Ovary (tissue), 9 donors: Measurements from ENCODE around the gene CEP162. TPM values are rescaled to one million over a fixed set of nuclear protein-coding genes. Genes with fewer than 3 reads are reported as not detected.
"Not testable (repeated sequence)": the region's sequence is repeated elsewhere in the genome, so short reads cannot be mapped to it uniquely, and the experiment has no call there.

Source experiments
- DNase-seq, 5 donors: peaks; one replicate each; pipeline ENCODE4 v3.0.0-alpha.2; 2019 to 2020
- H3K27ac ChIP-seq, 2 donors: fragments of 200-600 bp; one replicate each; pipeline versions ENCODE4 v1.5.1 to v1.8.0; 2019 to 2022
- H3K27me3 ChIP-seq: fragments of 200-600 bp; one replicate; pipeline ENCODE4 v1.8.0; 2022
- H3K36me3 ChIP-seq: fragments of 200-600 bp; sonication (generic); one replicate; pipeline ENCODE4 v1.5.1; 2019
- H3K4me1 ChIP-seq: one replicate; pipeline ENCODE4 v1.8.1; 2013; ENCODE audit warnings: mild to moderate bottlenecking, moderate library complexity; ENCODE audit not compliant: insufficient read depth
- H3K4me3 ChIP-seq: fragments of 200-600 bp; sonication (generic); one replicate; pipeline ENCODE4 v1.5.1; 2017
- H3K9me3 ChIP-seq, 2 donors: fragments of 200-600 bp in 1 of 2; sonication (generic) in 1 of 2; one replicate each; pipeline versions ENCODE4 v1.5.1 to v1.8.1; 2013 to 2019; ENCODE audit warnings: mild to moderate bottlenecking in 1 of 2, moderate library complexity in 1 of 2
- EP300 ChIP-seq: sonication (generic); formaldehyde crosslinking; IDR thresholded peaks from one replicate; pipeline ENCODE4 v1.6.1; 2017; ENCODE audit warnings: antibody characterized with exemption
- POLR2A ChIP-seq: fragments of 450-650 bp; IDR thresholded peaks from one replicate; pipeline ENCODE4 v1.6.1; 2017; ENCODE audit warnings: antibody characterized with exemption, mild to moderate bottlenecking, moderate library complexity
- WGBS, 3 donors: extraction: QIAGEN DNeasy Blood & Tissue Kit in 1 of 3; methylation state at CpG; one replicate each; pipeline versions ENCODE4 v1.1.5 to v1.1.7; 2013 to 2017; 5-methylcytosine and 5-hydroxymethylcytosine counted together
- intact Hi-C, 4 donors: fragments of 100-400 bp; cut with DNase I; formaldehyde crosslinking; loops; one replicate each; pipeline versions ENCODE4 v1.11.0 to v1.15.1; 2022 to 2023
- polyA plus RNA-seq, 2 donors: library from polyadenylated mRNA; stranded (reverse); fragments of 200-250 nt in 1 of 2; fragments of 350-450 nt in 1 of 2; fragmentation: Illumina TruSeq in 1 of 2; extraction: RNeasy Lipid Tissue Mini Kit (QIAGEN cat#74804) in 1 of 2; gene quantifications; one replicate each; pipeline ENCODE4 v1.2.3, GENCODE V29; 2013 to 2014
- total RNA-seq, 7 donors: library from RNA; depleted of rRNA in 2 of 7; stranded (reverse); fragments of >200 nt in 2 of 7; fragmentation: NEBNext Ultra II Directional in 3 of 7; extraction: Animal tissue kit (Norgen Biotek cat#: 25700) in 3 of 7; gene quantifications; one replicate each; pipeline versions ENCODE4 v1.1.0 to v1.2.4, GENCODE V29; 2016 to 2023
- TF ChIP-seq, protein P1 (sequence below), 3 donors: fragments of 450-650 bp in 2 of 3; fragments of 200-600 bp in 1 of 3; IDR thresholded peaks; one replicate each; pipeline versions ENCODE4 v1.5.1 to v1.8.0; 2016 to 2022; ENCODE audit warnings: antibody characterized with exemption in 3 of 3, mild to moderate bottlenecking in 1 of 3
- donor health status: DM: no; HTN: no; CAD: no; lungs with moderate emphysema.
- donor health status: DM: no; HTN: no; CAD: no.
- donor health status: Bipolar disorder and iron deficiency.
- donor health status: DM: yes; HTN: yes; CAD: no.
- donor health status: DM: no; HTN: no; CAD: no.
- donor health status: DM: yes; HTN: yes; CAD: no.

CEP162 gene
- total and polyA plus RNA-seq, 9 donors: 5.3 to 16.8 (median 9.7) TPM

DNA sequence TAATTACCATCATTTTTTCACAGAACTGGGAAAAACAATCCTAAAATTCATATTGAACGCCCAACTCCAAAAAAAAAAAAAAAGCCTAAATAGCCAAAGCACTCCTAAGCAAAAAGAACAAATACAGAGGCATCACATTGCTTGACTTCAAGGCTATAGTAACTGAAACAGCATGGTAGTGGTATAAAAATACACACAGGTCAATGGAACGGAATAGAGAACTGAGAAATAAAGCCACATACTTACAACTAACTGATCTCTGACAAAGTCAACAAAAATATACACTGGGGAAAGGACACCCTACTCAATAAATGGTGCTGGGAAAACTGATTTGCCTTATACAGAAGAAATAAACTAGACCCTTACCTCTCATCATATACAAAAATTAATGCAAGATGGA, 104.3 kb downstream of the CEP162 start:
- intact Hi-C loops: no loop called here
- TF ChIP-seq EP300: no peak
- TF ChIP-seq POLR2A: no peak
- TF ChIP-seq, protein P1, sequence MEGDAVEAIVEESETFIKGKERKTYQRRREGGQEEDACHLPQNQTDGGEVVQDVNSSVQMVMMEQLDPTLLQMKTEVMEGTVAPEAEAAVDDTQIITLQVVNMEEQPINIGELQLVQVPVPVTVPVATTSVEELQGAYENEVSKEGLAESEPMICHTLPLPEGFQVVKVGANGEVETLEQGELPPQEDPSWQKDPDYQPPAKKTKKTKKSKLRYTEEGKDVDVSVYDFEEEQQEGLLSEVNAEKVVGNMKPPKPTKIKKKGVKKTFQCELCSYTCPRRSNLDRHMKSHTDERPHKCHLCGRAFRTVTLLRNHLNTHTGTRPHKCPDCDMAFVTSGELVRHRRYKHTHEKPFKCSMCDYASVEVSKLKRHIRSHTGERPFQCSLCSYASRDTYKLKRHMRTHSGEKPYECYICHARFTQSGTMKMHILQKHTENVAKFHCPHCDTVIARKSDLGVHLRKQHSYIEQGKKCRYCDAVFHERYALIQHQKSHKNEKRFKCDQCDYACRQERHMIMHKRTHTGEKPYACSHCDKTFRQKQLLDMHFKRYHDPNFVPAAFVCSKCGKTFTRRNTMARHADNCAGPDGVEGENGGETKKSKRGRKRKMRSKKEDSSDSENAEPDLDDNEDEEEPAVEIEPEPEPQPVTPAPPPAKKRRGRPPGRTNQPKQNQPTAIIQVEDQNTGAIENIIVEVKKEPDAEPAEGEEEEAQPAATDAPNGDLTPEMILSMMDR (IDR thresholded peaks at IDR 0.05): no peak
- Histone ChIP-seq H3K9me3 (no peaks in the 10 kb centered on the region), H3K27ac (no peak overlapping the region), H3K4me1 (no peaks in the 10 kb centered on the region), H3K4me3 (no peak overlapping the region), H3K36me3 (no peaks in the 10 kb centered on the region), H3K27me3 (no peaks in the 10 kb centered on the region)
- DNase-seq: no peak
- WGBS, 3 donors: 95 to 97% (median 96%) methylated on average over 2 of the region's 2 CpGs

DNA sequence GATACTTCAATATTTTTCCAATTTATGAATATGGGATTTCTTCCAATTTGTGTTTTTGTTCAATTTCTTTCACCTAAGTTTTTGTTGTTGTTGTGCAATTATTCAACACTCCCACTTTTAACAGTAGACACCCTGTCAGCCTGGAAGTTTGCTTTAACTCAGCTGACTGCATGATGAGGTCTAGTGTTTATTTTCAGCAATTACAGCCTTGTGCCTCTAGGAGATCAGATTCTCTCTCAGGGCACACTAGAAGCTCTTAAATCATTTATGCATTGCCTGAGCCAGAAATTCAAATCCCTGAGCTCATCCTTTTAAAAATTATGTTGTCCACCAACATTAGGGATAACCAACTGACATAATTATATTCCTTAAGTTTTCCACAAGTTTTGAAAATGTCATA, 108.2 kb downstream of the CEP162 start:
- intact Hi-C loops: no loop called here
- no peaks in the 10 kb centered on the region for H3K4me1 ChIP-seq
- no peaks in the 10 kb centered on the region for H3K27me3 ChIP-seq
- H3K27ac ChIP-seq: no peak overlapping the region
- no peak for DNase-seq
- no peaks in the 10 kb centered on the region for H3K36me3 ChIP-seq
- TF ChIP-seq, protein P1 (IDR thresholded peaks at IDR 0.05): no peak
- TF ChIP-seq EP300 (no peak), POLR2A (no peak)
- no peak overlapping the region for H3K4me3 ChIP-seq
- no peaks in the 10 kb centered on the region for H3K9me3 ChIP-seq

DNA sequence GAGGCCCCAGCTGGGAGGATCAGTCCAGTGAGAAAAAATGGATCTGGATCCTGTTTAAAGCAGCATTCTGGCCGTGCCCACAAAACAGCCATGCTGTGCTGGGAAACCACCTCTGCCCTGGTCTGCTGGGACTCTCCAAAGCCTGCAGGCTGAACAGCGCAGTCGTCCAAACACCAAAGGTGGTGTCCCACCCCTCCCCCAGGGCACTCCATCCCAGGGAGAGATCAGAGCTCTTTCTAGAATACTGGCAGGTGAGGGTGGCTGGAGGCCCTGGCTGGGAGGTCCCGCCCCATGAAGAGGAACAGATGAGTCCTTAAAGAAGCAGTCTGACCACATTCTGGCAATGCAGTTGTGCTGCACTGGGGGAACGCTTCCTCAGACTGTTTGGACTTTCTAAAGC, 109.3 kb downstream of the CEP162 start:
- no peaks in the 10 kb centered on the region for H3K27me3 ChIP-seq
- TF ChIP-seq POLR2A: no peak
- TF ChIP-seq, protein P1 (IDR thresholded peaks at IDR 0.05): no peak
- no peak for TF ChIP-seq EP300
- no peak overlapping the region for H3K27ac ChIP-seq
- H3K9me3 ChIP-seq: no peaks in the 10 kb centered on the region
- H3K36me3 ChIP-seq: no peaks in the 10 kb centered on the region
- 80 to 82% (median 81%) methylated on average over 5 of the region's 5 CpGs for WGBS, 3 donors
- no peak for DNase-seq
- H3K4me3 ChIP-seq: no peak overlapping the region
- H3K4me1 ChIP-seq: no peaks in the 10 kb centered on the region
- intact Hi-C loops: no loop called here

DNA sequence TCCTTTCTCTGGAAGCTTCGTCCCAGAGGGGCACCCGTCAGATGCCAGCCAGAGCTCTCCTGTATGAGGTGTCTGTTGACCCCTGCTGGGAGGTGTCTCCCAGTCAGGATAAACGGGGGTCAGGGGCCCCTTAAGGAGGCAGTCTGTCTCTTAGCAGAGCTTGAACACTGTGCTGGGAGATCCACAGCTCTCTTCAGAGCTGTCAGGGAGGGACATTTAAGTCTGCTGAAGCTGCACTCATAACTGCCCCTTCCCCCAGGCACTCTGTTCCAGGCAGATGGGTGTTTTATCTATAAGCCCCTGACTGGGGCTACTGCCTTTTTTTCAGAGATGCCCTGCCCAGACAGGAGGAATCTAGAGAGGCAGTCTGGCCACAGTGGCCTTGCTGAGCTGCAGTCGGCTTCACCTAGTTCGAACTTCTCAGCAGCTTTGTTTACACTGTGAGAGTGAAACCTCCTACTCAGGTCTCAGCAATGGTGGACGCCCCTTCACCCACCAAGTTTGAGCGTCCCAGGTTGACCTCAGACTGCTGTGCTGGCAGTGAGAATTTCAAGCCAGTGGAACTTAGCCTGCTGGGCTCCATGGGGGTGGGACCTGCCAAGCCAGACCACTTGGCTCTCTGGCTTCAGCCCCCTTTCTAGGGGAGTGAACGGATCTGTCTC, 112.4 kb downstream of the CEP162 start:
- H3K36me3 ChIP-seq, DNase-seq, H3K4me3 ChIP-seq, H3K9me3 ChIP-seq, H3K27ac ChIP-seq, H3K4me1 ChIP-seq, H3K27me3 ChIP-seq, intact Hi-C loops: not testable (repeated sequence)
- 72 to 79% (median 78%) methylated on average over 8 of the region's 8 CpGs for WGBS, 3 donors

DNA sequence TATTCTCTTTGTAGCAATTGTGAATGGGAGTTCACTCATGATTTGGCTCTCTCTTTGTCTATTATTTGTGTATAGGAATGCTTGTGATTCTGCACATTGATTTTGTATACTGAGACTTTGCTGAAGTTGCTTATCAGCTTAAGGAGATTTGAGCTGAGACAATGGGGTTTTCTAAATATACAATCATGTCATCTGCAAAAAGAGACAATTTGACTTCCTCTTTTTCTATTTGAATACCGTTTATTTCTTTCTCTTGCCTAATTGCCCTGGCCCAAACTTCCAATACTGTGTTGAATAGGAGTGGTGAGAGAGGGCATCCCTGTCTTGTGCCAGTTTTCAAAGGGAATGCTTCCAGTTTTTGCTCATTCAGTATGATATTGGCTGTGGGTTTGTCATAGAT, 116.1 kb downstream of the CEP162 start:
- H3K27ac ChIP-seq, DNase-seq, H3K4me1 ChIP-seq, H3K4me3 ChIP-seq, intact Hi-C loops, H3K9me3 ChIP-seq, H3K36me3 ChIP-seq, H3K27me3 ChIP-seq: not testable (repeated sequence)
- WGBS, 3 donors: 79 to 91% (median 79%) methylated on average over 1 of the region's 1 CpG
